Colonic mucosa (tissue), 4 donors: ENCODE results near the gene CREB5. TPM values are rescaled to one million over a fixed set of nuclear protein-coding genes. Genes with fewer than 3 reads are reported as not detected.

Experiments used
- DNase-seq: peaks from one replicate; pipeline ENCODE4 v3.0.0-alpha.2; 2020
- H3K27ac ChIP-seq: fragments of 200-600 bp; one replicate; pipeline ENCODE4 v1.8.0; 2021
- H3K27me3 ChIP-seq: fragments of 200-600 bp; one replicate; pipeline ENCODE4 v1.8.0; 2021
- H3K36me3 ChIP-seq: fragments of 200-600 bp; one replicate; pipeline ENCODE4 v1.8.0; 2021
- H3K4me1 ChIP-seq: fragments of 200-600 bp; one replicate; pipeline ENCODE4 v1.8.0; 2021; ENCODE audit warnings: mild to moderate bottlenecking
- H3K4me3 ChIP-seq: fragments of 200-600 bp; one replicate; pipeline ENCODE4 v1.8.0; 2021
- H3K9ac ChIP-seq, 2 donors: one replicate each; pipeline ENCODE4 v1.7.0; 2013; ENCODE audit warnings: control low read depth in 2 of 2, low read depth in 2 of 2, low read length in 2 of 2
- H3K9me3 ChIP-seq: fragments of 200-600 bp; one replicate; pipeline ENCODE4 v1.8.0; 2021
- intact Hi-C: fragments of 100-400 bp; cut with DNase I; formaldehyde crosslinking; loops from one replicate; pipeline ENCODE4 v1.14.1; 2022
- total RNA-seq, 2 donors: library from RNA; stranded (reverse); fragmentation: NEBNext Ultra II Directional in 1 of 2; extraction: Animal tissue kit (Norgen Biotek cat#: 25700) in 1 of 2; gene quantifications; one replicate each; pipeline ENCODE4 v1.2.1, GENCODE V29; 2021
- TF ChIP-seq, protein P1 (sequence below): fragments of 200-600 bp; IDR thresholded peaks from one replicate; pipeline ENCODE4 v1.8.0; 2022; ENCODE audit warnings: antibody characterized with exemption, mild to moderate bottlenecking
- donor health status: healthy.
- donor health status: DM: no; HTN: no; CAD: no.
- donor health status: DM: no; HTN: no; CAD: no.

CREB5 gene
- total RNA-seq, 2 donors from 2014 or later, result 0.54 to 3.6 TPM

- intact Hi-C loops, result no loop called here
- peak; percentile 28 for DNase-seq
- H3K36me3 ChIP-seq, result no peaks in the 10 kb centered on the region
- TF ChIP-seq, protein P1, sequence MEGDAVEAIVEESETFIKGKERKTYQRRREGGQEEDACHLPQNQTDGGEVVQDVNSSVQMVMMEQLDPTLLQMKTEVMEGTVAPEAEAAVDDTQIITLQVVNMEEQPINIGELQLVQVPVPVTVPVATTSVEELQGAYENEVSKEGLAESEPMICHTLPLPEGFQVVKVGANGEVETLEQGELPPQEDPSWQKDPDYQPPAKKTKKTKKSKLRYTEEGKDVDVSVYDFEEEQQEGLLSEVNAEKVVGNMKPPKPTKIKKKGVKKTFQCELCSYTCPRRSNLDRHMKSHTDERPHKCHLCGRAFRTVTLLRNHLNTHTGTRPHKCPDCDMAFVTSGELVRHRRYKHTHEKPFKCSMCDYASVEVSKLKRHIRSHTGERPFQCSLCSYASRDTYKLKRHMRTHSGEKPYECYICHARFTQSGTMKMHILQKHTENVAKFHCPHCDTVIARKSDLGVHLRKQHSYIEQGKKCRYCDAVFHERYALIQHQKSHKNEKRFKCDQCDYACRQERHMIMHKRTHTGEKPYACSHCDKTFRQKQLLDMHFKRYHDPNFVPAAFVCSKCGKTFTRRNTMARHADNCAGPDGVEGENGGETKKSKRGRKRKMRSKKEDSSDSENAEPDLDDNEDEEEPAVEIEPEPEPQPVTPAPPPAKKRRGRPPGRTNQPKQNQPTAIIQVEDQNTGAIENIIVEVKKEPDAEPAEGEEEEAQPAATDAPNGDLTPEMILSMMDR, result no peak
- peak overlapping the region; percentile 55 for H3K27ac ChIP-seq
- H3K9ac ChIP-seq, result no peak overlapping the region
- peaks cover 4% of the 10 kb centered on the region for H3K4me1 ChIP-seq
- no peaks in the 10 kb centered on the region for H3K9me3 ChIP-seq
- peaks cover 42% of the 10 kb centered on the region for H3K27me3 ChIP-seq
- no peak overlapping the region for H3K4me3 ChIP-seq
These were observed 4.7 kb upstream of the CREB5 start for GRCh38 chr7:28407651-28408050.

GRCh38 chr7:28408105-28408959 is 4.0 kb upstream of the CREB5 start:
- TF ChIP-seq, protein P1, result no peak
- peaks cover 4% of the 10 kb centered on the region for H3K4me1 ChIP-seq
- peaks cover 44% of the 10 kb centered on the region for H3K27me3 ChIP-seq
- no peak overlapping the region for H3K9ac ChIP-seq
- H3K4me3 ChIP-seq, result no peak overlapping the region
- intact Hi-C loops, result no loop called here
- no peak for DNase-seq
- no peaks in the 10 kb centered on the region for H3K9me3 ChIP-seq
- no peaks in the 10 kb centered on the region for H3K36me3 ChIP-seq
- peak overlapping the region; percentile 55 for H3K27ac ChIP-seq

- Histone ChIP-seq H3K4me1 (peaks cover 4% of the 10 kb centered on the region), H3K9ac (peak overlapping the region; percentile 26 to 69), H3K9me3 (no peaks in the 10 kb centered on the region), H3K27me3 (peaks cover 46% of the 10 kb centered on the region), H3K36me3 (no peaks in the 10 kb centered on the region), H3K4me3 (peak overlapping the region; percentile 43), H3K27ac (peak overlapping the region; percentile 55)
- intact Hi-C loops, result no loop called here
- TF ChIP-seq, protein P1, result no peak
- DNase-seq, result peak; percentile 86
These were observed 3.2 kb upstream of the CREB5 start for GRCh38 chr7:28408960-28409715.

DNA sequence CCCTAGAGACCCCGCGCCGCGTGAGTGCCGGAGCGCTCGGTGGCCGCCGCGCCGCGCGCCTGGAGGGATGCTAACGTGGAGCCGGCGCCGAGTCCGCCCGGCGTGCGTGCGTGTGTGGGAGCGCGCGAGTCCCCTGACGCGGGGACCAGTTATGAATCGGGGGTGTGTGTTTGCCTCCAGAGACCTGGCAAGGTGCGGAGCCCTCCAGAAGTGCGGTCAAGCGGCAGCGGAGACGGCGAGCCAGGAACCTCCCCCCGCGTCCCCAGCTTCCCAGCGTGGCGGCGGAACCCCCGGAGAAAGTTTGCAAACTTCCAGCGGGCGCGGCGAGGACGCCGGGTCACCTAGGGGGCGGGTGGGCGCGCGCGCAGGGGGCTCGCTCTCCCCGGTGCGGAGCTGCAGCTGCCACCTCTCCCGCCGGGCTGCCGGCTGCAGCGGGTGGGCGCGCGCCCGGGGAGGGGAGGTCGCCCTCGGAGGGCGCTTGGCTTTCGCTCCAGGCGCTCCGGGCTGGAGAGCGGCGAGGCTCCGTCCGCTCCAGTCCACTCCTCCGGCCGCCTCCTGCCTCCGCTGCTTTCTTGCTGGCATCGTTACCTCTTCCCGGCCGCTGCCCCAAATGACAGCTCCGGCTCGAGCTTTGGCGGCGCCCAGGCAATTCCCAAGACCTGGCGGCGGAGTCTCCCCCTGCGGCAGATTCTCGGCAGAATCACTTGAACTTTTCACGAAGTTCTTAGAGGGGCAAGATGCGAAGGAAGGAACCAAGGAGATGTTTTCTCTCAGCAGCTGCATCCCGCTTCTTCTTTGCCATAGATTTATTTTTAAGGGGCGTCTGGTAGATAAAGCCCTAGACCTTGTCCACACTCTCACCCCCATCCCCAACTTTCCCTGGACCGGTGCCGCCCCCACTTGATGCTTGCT is 2.3 kb upstream of the CREB5 start:
- peak overlapping the region; percentile 46 to 69 for H3K9ac ChIP-seq
- no peaks in the 10 kb centered on the region for H3K9me3 ChIP-seq
- peak; percentile 25 for DNase-seq
- H3K27ac ChIP-seq, result peak overlapping the region; percentile 53
- H3K4me3 ChIP-seq, result peak overlapping the region; percentile 43
- intact Hi-C loops, result no loop called here
- TF ChIP-seq, protein P1, result no peak
- H3K27me3 ChIP-seq, result peaks cover 46% of the 10 kb centered on the region
- H3K4me1 ChIP-seq, result peaks cover 4% of the 10 kb centered on the region
- H3K36me3 ChIP-seq, result no peaks in the 10 kb centered on the region
